H9 (cell line): Measurements from ENCODE around the gene PJA1. TPM values are rescaled to one million over a fixed set of nuclear protein-coding genes. Genes with fewer than 3 reads are reported as not detected.

ENCODE experiments used
- DNase-seq: peaks from one replicate; pipeline ENCODE4 v3.0.0-alpha.2; 2017
- H2AFZ ChIP-seq: one replicate; pipeline ENCODE4 v1.6.1; 2013; ENCODE audit warnings: mild to moderate bottlenecking, low read length, control low read depth, moderate library complexity
- H2AK5ac ChIP-seq: 2 replicates; pipeline ENCODE4 v1.6.1; 2013; ENCODE audit warnings: low read length, control low read depth, mixed read lengths; ENCODE audit not compliant: insufficient read length
- H2BK120ac ChIP-seq: one replicate; pipeline ENCODE4 v1.6.1; 2013; ENCODE audit warnings: low read depth, mild to moderate bottlenecking, low read length, control low read depth, inconsistent platforms; ENCODE audit not compliant: poor library complexity, severe bottlenecking
- H2BK12ac ChIP-seq: 2 replicates; pipeline ENCODE4 v1.6.1; 2013; ENCODE audit warnings: low read length, control low read depth, mixed read lengths, low read depth; ENCODE audit not compliant: insufficient read length
- H2BK15ac ChIP-seq: 2 replicates; pipeline ENCODE4 v1.6.1; 2013; ENCODE audit warnings: low read depth, low read length, control low read depth
- H2BK20ac ChIP-seq: one replicate; pipeline ENCODE4 v1.6.1; 2013; ENCODE audit warnings: low read depth, mild to moderate bottlenecking, low read length, control low read depth, inconsistent platforms; ENCODE audit not compliant: poor library complexity, severe bottlenecking
- H2BK5ac ChIP-seq: 2 replicates; pipeline ENCODE4 v1.6.1; 2013; ENCODE audit warnings: low read length, control low read depth, mixed read lengths; ENCODE audit not compliant: insufficient read length
- H3K14ac ChIP-seq: 2 replicates; pipeline ENCODE4 v1.6.1; 2013; ENCODE audit warnings: low read length, control low read depth; ENCODE audit not compliant: insufficient read depth
- H3K18ac ChIP-seq: 2 replicates; pipeline ENCODE4 v1.6.1; 2013; ENCODE audit warnings: low read depth, mild to moderate bottlenecking, mixed read lengths, low read length, control low read depth; ENCODE audit not compliant: insufficient read length
- H3K23ac ChIP-seq: 2 replicates; pipeline ENCODE4 v1.6.1; 2013; ENCODE audit warnings: low read length, control low read depth, mixed read lengths, low read depth; ENCODE audit not compliant: insufficient read length
- H3K23me2 ChIP-seq: 2 replicates; pipeline ENCODE4 v1.6.1; 2013; ENCODE audit warnings: low read depth, mild to moderate bottlenecking, mixed read lengths, low read length, control low read depth; ENCODE audit not compliant: insufficient read length, poor library complexity, severe bottlenecking
- H3K27ac ChIP-seq: 2 replicates; pipeline ENCODE4 v1.5.1; 2013; ENCODE audit warnings: low read length, control low read depth, mixed read lengths, low read depth; ENCODE audit not compliant: insufficient read length
- H3K27me3 ChIP-seq: 2 replicates; pipeline ENCODE4 v1.6.1; 2013; ENCODE audit warnings: low read length, control low read depth, inconsistent platforms; ENCODE audit not compliant: insufficient read depth
- H3K4ac ChIP-seq: 2 replicates; pipeline ENCODE4 v1.6.1; 2013; ENCODE audit warnings: low read depth, mild to moderate bottlenecking, control low read depth, inconsistent platforms, low read length, moderate library complexity
- H3K4me1 ChIP-seq: 2 replicates; pipeline ENCODE4 v1.6.1; 2013; ENCODE audit warnings: low read length, control low read depth, inconsistent platforms; ENCODE audit not compliant: insufficient read depth
- H3K4me2 ChIP-seq: 2 replicates; pipeline ENCODE4 v1.6.1; 2013; ENCODE audit warnings: low read length, control low read depth, mixed read lengths; ENCODE audit not compliant: insufficient read length, insufficient read depth
- H3K56ac ChIP-seq: 2 replicates; pipeline ENCODE4 v1.6.1; 2013; ENCODE audit warnings: low read depth, mild to moderate bottlenecking, mixed read lengths, low read length, control low read depth; ENCODE audit not compliant: insufficient read length
- H3K79me1 ChIP-seq: 2 replicates; pipeline ENCODE4 v1.6.1; 2013; ENCODE audit warnings: low read depth, mild to moderate bottlenecking, moderate library complexity, low read length, control low read depth, inconsistent platforms; ENCODE audit not compliant: insufficient read depth, poor library complexity, severe bottlenecking
- H3K79me2 ChIP-seq: 2 replicates; pipeline ENCODE4 v1.6.1; 2013; ENCODE audit warnings: low read length, control low read depth, inconsistent platforms; ENCODE audit not compliant: insufficient read depth
- H3K9ac ChIP-seq: 2 replicates; pipeline ENCODE4 v1.6.1; 2013; ENCODE audit warnings: low read length, control low read depth, mixed read lengths; ENCODE audit not compliant: insufficient read length; ENCODE audit errors: extremely low read depth
- H3K9me3 ChIP-seq: one replicate; pipeline ENCODE4 v1.6.1; 2013; ENCODE audit warnings: low read depth, low read length, inconsistent platforms; ENCODE audit not compliant: control insufficient read depth
- H3T11ph ChIP-seq: one replicate; pipeline ENCODE4 v1.6.1; 2013; ENCODE audit warnings: mild to moderate bottlenecking, low read length, control low read depth, inconsistent platforms
- H4K20me1 ChIP-seq: one replicate; pipeline ENCODE4 v1.6.1; 2013; ENCODE audit not compliant: control insufficient read depth, insufficient read length, insufficient read depth
- H4K5ac ChIP-seq: 2 replicates; pipeline ENCODE4 v1.6.1; 2013; ENCODE audit warnings: low read depth, mild to moderate bottlenecking, mixed read lengths, low read length, control low read depth; ENCODE audit not compliant: insufficient read length
- H4K8ac ChIP-seq: replicated peaks from 2 replicates; pipeline ENCODE4 v1.6.1; 2013; ENCODE audit warnings: low read length, control low read depth, mixed read lengths, low read depth; ENCODE audit not compliant: insufficient read length
- H4K91ac ChIP-seq: 2 replicates; pipeline ENCODE4 v1.6.1; 2013; ENCODE audit warnings: low read depth, mild to moderate bottlenecking, moderate library complexity, mixed read lengths, low read length, control low read depth; ENCODE audit not compliant: insufficient read length
- H3K27ac Mint-ChIP-seq, 3 experiments: 2 replicates in 2 of 3; 3 replicates in 1 of 3; pipeline ENCODE4 v1.8.0; 2020 to 2021; ENCODE audit warnings: mixed read lengths in 3 of 3, mild to moderate bottlenecking in 1 of 3, moderate library complexity in 1 of 3
- H3K27me3 Mint-ChIP-seq: 2 replicates; pipeline ENCODE4 v1.8.0; 2021; ENCODE audit warnings: low read depth, mild to moderate bottlenecking, moderate library complexity, mixed read lengths
- H3K36me3 Mint-ChIP-seq, 3 experiments: 2 replicates in 2 of 3; 3 replicates in 1 of 3; pipeline ENCODE4 v1.8.0; 2020 to 2021; ENCODE audit warnings: low read depth in 3 of 3, mixed read lengths in 3 of 3; ENCODE audit not compliant: insufficient read depth in 1 of 3
- H3K4me1 Mint-ChIP-seq, 2 experiments: 2 replicates each; pipeline ENCODE4 v1.8.0; 2020; ENCODE audit warnings: mixed read lengths in 2 of 2
- H3K4me3 Mint-ChIP-seq, 2 experiments: 2 replicates in 1 of 2; 3 replicates in 1 of 2; pipeline ENCODE4 v1.8.0; 2020 to 2021; ENCODE audit warnings: mild to moderate bottlenecking in 2 of 2, mixed read lengths in 2 of 2, moderate library complexity in 1 of 2
- H3K9me3 Mint-ChIP-seq, 2 experiments: 2 replicates in 1 of 2; 3 replicates in 1 of 2; pipeline ENCODE4 v1.8.0; 2020; ENCODE audit warnings: mild to moderate bottlenecking in 2 of 2, mixed read lengths in 2 of 2, moderate library complexity in 1 of 2
- WGBS: extraction: QIAGEN DNeasy Blood & Tissue Kit; methylation state at CpG from one replicate; pipeline ENCODE4 v1.1.7; 2013; ENCODE audit warnings: missing lambda C conversion rate, low lambda C conversion rate, mixed read lengths; ENCODE audit not compliant: insufficient read length; ENCODE audit errors: extremely low coverage; 5-methylcytosine and 5-hydroxymethylcytosine counted together
- total RNA-seq: library from RNA; stranded (reverse); gene quantifications from 2 replicates; pipeline ENCODE4 v1.2.1, GENCODE V29; 2021
- TF ChIP-seq, protein P1 (sequence below): fragments of 200-600 bp; sonication (generic); conservative IDR thresholded peaks from 3 replicates; pipeline ENCODE4 v1.8.0; 2021; ENCODE audit warnings: antibody characterized with exemption, mild to moderate bottlenecking

The PJA1 gene
- total RNA-seq, 1 experiment from 2014 or later = 41.4 TPM

DNA sequence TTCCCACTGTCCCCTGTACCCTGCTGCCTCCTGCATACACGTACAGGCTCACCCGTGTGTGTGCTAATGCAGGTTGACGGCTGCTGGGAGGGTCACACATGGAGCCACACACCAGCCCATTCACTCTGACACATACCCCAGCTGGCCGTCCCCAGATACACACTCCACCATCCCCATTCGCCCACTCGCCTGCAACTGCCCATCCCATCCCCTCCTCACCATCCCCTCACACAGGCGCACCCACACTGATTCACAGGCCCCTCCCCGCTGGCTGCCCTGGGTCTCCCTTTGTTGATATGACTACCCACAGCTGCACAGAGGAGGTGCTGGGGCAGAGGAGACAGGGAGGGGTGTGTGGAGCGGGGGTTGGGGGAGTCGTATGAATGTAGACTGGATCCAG is 25.7 kb downstream of the PJA1 start:
- Mint-ChIP-seq H3K27me3 (peaks cover 10% of the 10 kb centered on the region), H3K4me1 (peaks cover 46 to 56% of the 10 kb centered on the region in 2 experiments), H3K9me3 (peaks cover 68 to 71% of the 10 kb centered on the region in 2 experiments), H3K27ac (no peak overlapping the region; a peak in 1 of 7 replicates), H3K4me3 (no peak overlapping the region), H3K36me3 (no peaks in the 10 kb centered on the region; a peak in 3 of 7 replicates)
- no peaks in the 10 kb centered on the region for H3K9me3 ChIP-seq
- H3K56ac ChIP-seq = no peak overlapping the region
- H4K91ac ChIP-seq = no peak overlapping the region
- H2BK15ac ChIP-seq = no peak overlapping the region
- no peaks in the 10 kb centered on the region for H3K79me1 ChIP-seq
- no peak overlapping the region for H2AK5ac ChIP-seq
- no peak overlapping the region for H2BK12ac ChIP-seq
- H3K79me2 ChIP-seq = no peaks in the 10 kb centered on the region
- no peak overlapping the region for H2BK5ac ChIP-seq
- no peak overlapping the region for H3K27ac ChIP-seq
- no CpG with 5 or more reads among the region's 10 CpGs for WGBS
- H3K4ac ChIP-seq = no peak overlapping the region
- no peak overlapping the region for H2BK120ac ChIP-seq
- H2AFZ ChIP-seq = no peak overlapping the region
- H2BK20ac ChIP-seq = no peak overlapping the region
- H3K4me1 ChIP-seq = peaks cover 12% of the 10 kb centered on the region; the same call in 1 of the 2 replicates
- no peak overlapping the region; the same call in 1 of the 2 replicates for H3K14ac ChIP-seq
- no peak overlapping the region for H3T11ph ChIP-seq
- TF ChIP-seq, protein P1, sequence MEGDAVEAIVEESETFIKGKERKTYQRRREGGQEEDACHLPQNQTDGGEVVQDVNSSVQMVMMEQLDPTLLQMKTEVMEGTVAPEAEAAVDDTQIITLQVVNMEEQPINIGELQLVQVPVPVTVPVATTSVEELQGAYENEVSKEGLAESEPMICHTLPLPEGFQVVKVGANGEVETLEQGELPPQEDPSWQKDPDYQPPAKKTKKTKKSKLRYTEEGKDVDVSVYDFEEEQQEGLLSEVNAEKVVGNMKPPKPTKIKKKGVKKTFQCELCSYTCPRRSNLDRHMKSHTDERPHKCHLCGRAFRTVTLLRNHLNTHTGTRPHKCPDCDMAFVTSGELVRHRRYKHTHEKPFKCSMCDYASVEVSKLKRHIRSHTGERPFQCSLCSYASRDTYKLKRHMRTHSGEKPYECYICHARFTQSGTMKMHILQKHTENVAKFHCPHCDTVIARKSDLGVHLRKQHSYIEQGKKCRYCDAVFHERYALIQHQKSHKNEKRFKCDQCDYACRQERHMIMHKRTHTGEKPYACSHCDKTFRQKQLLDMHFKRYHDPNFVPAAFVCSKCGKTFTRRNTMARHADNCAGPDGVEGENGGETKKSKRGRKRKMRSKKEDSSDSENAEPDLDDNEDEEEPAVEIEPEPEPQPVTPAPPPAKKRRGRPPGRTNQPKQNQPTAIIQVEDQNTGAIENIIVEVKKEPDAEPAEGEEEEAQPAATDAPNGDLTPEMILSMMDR = no peak
- H3K27me3 ChIP-seq = no peaks in the 10 kb centered on the region
- H4K5ac ChIP-seq = no peak overlapping the region
- H4K20me1 ChIP-seq = no peaks in the 10 kb centered on the region
- H4K8ac ChIP-seq = no peak overlapping the region
- H3K23me2 ChIP-seq = no peaks in the 10 kb centered on the region
- no peak overlapping the region for H3K4me2 ChIP-seq
- H3K23ac ChIP-seq = no peak overlapping the region
- H3K18ac ChIP-seq = no peak overlapping the region
- H3K9ac ChIP-seq = no peak overlapping the region
- DNase-seq = no peak
